H1 (cell line): Measurements from ENCODE around the gene PDZD2. TPM values are rescaled to one million over a fixed set of nuclear protein-coding genes. Genes with fewer than 3 reads are reported as not detected.
A peak's percentile ranks its signal among the peaks of the same experiment; 100 is the strongest.

ENCODE experiments used
- CTCF ChIA-PET: fragments of 300-600 bp; sonication (Branson Sonifier 250); formaldehyde crosslinking; loops from one replicate; lab custom pipeline; 2021; ENCODE audit not compliant: partially characterized antibody; lab: Charles Lee
- POLR2A ChIA-PET: fragments of 300-600 bp; sonication (Branson Sonifier 250); formaldehyde crosslinking; loops from one replicate; lab custom pipeline; 2021; ENCODE audit warnings: inconsistent platforms; ENCODE audit not compliant: partially characterized antibody; lab: Charles Lee
- DNase-seq, 2 experiments: peaks; one replicate each; pipeline versions ENCODE4 v3.0.0 to v3.0.0-alpha.2; 2010 to 2022; ENCODE audit warnings: low spot score in 2 of 2, low read depth in 1 of 2, mixed read lengths in 1 of 2
- FAIRE-seq: peaks from 2 replicates; lab custom pipeline; 2011; peaks lifted over from hg19 to GRCh38; lab: Jason Lieb, UNC
- H2AFZ ChIP-seq: 2 replicates; pipeline ENCODE4 v1.8.1; 2012; ENCODE audit warnings: low read length, inconsistent platforms
- H2AK5ac ChIP-seq: 2 replicates; pipeline ENCODE4 v1.6.1; 2013; ENCODE audit warnings: low read depth, low read length
- H2BK120ac ChIP-seq: replicated peaks from 2 replicates; pipeline ENCODE3; 2013; ENCODE audit warnings: low read depth, low read length, inconsistent platforms
- H2BK12ac ChIP-seq: 2 replicates; pipeline ENCODE4 v1.6.1; 2013; ENCODE audit warnings: low read depth, low read length
- H2BK15ac ChIP-seq: 2 replicates; pipeline ENCODE4 v1.6.1; 2013; ENCODE audit warnings: low read length
- H2BK20ac ChIP-seq: 2 replicates; pipeline ENCODE4 v1.6.1; 2013; ENCODE audit warnings: low read length
- H2BK5ac ChIP-seq: 2 replicates; pipeline ENCODE4 v1.6.1; 2013; ENCODE audit warnings: low read depth, low read length
- H3K14ac ChIP-seq: 2 replicates; pipeline ENCODE4 v1.6.1; 2013; ENCODE audit warnings: inconsistent platforms; ENCODE audit not compliant: insufficient read length
- H3K18ac ChIP-seq: 2 replicates; pipeline ENCODE4 v1.6.1; 2013; ENCODE audit warnings: low read length; ENCODE audit errors: extremely low read depth
- H3K23ac ChIP-seq: 2 replicates; pipeline ENCODE4 v1.6.1; 2013; ENCODE audit warnings: inconsistent platforms; ENCODE audit not compliant: insufficient read length
- H3K23me2 ChIP-seq: 2 replicates; pipeline ENCODE4 v1.6.1; 2013; ENCODE audit warnings: low read depth, low read length
- H3K27ac ChIP-seq: 2 replicates; pipeline ENCODE4 v1.6.1; 2011; ENCODE audit warnings: low read depth, low read length, inconsistent platforms
- H3K27me3 ChIP-seq, 4 experiments: replicated peaks in 1 of 4; 1 replicate in 1 of 4; 2 replicates in 3 of 4; pipeline versions ENCODE4 v1.6.1 to v1.8.1; 2011 to 2013; ENCODE audit warnings: low read length in 3 of 4, mild to moderate bottlenecking in 3 of 4, inconsistent platforms in 2 of 4, mixed read lengths in 2 of 4, moderate library complexity in 1 of 4; ENCODE audit not compliant: control insufficient read depth in 3 of 4, insufficient read depth in 3 of 4; ENCODE audit errors: extremely low read depth in 1 of 4
- H3K36me3 ChIP-seq, 4 experiments: 2 replicates each; pipeline versions ENCODE4 v1.6.1 to v1.8.1; 2011 to 2013; ENCODE audit warnings: mild to moderate bottlenecking in 4 of 4, low read length in 3 of 4, moderate library complexity in 2 of 4, control low read depth in 1 of 4, inconsistent platforms in 1 of 4; ENCODE audit not compliant: insufficient read depth in 4 of 4, control insufficient read depth in 2 of 4
- H3K4ac ChIP-seq: replicated peaks from 2 replicates; pipeline ENCODE3; 2013; ENCODE audit warnings: low read length, low read depth, mixed read lengths, inconsistent platforms; ENCODE audit not compliant: insufficient read length
- H3K4me1 ChIP-seq, 4 experiments: replicated peaks in 1 of 4; 1 replicate in 1 of 4; 2 replicates in 3 of 4; pipeline versions ENCODE4 v1.6.1 to v1.8.1; 2011 to 2013; ENCODE audit warnings: low read length in 3 of 4, inconsistent platforms in 2 of 4, mixed read lengths in 1 of 4; ENCODE audit not compliant: insufficient read depth in 4 of 4, control insufficient read depth in 3 of 4
- H3K4me2 ChIP-seq, 2 experiments: 2 replicates each; pipeline versions ENCODE4 v1.6.1 to v1.8.1; 2011 to 2013; ENCODE audit warnings: low read depth in 2 of 2, low read length in 2 of 2, control low read depth in 1 of 2, inconsistent platforms in 1 of 2, mild to moderate bottlenecking in 1 of 2; ENCODE audit not compliant: insufficient read depth in 1 of 2
- H3K4me3 ChIP-seq, 4 experiments: fragments of 200-600, 300-600 bp in 1 of 4; sonication (generic), shearing (Covaris generic), sonication (Bioruptor Twin) in 1 of 4; 2 replicates each; pipeline versions ENCODE4 v1.5.1 to v1.8.1; 2011 to 2016; ENCODE audit warnings: low read length in 4 of 4, low read depth in 3 of 4, control low read depth in 2 of 4, inconsistent platforms in 2 of 4, mild to moderate bottlenecking in 2 of 4, mixed read lengths in 1 of 4, moderate library complexity in 1 of 4; ENCODE audit not compliant: insufficient read depth in 2 of 4; ENCODE audit errors: extremely low read depth in 1 of 4
- H3K56ac ChIP-seq: replicated peaks from 2 replicates; pipeline ENCODE3; 2013; ENCODE audit warnings: low read depth, mild to moderate bottlenecking, mixed read lengths, low read length, inconsistent platforms; ENCODE audit not compliant: insufficient read length
- H3K79me1 ChIP-seq: 2 replicates; pipeline ENCODE4 v1.6.1; 2013; ENCODE audit warnings: low read depth, low read length, control low read depth
- H3K79me2 ChIP-seq, 2 experiments: 2 replicates each; pipeline versions ENCODE4 v1.6.1 to v1.8.1; 2012 to 2013; ENCODE audit warnings: low read length in 2 of 2, mild to moderate bottlenecking in 2 of 2, inconsistent platforms in 1 of 2; ENCODE audit not compliant: insufficient read depth in 2 of 2, control insufficient read depth in 1 of 2
- H3K9ac ChIP-seq, 4 experiments: replicated peaks in 1 of 4; 1 replicate in 1 of 4; 2 replicates in 3 of 4; pipeline versions ENCODE4 v1.6.1 to v1.8.1; 2011 to 2013; ENCODE audit warnings: low read depth in 3 of 4, low read length in 3 of 4, control low read depth in 2 of 4, mild to moderate bottlenecking in 2 of 4, moderate library complexity in 2 of 4, inconsistent platforms in 1 of 4; ENCODE audit errors: extremely low read depth in 1 of 4
- H3K9me3 ChIP-seq, 2 experiments: 2 replicates each; pipeline versions ENCODE4 v1.6.1 to v1.8.1; 2012 to 2013; ENCODE audit warnings: mild to moderate bottlenecking in 2 of 2, moderate library complexity in 2 of 2, control low read depth in 1 of 2, inconsistent platforms in 1 of 2, low read depth in 1 of 2, low read length in 1 of 2, mixed read lengths in 1 of 2; ENCODE audit not compliant: insufficient read depth in 2 of 2
- H4K20me1 ChIP-seq, 2 experiments: replicated peaks in 1 of 2; 2 replicates each; pipeline versions ENCODE3 to v1.8.1; 2011 to 2013; ENCODE audit warnings: inconsistent platforms in 2 of 2, low read length in 2 of 2, mild to moderate bottlenecking in 1 of 2; ENCODE audit not compliant: insufficient read depth in 2 of 2, control insufficient read depth in 1 of 2
- H4K5ac ChIP-seq: 2 replicates; pipeline ENCODE4 v1.6.1; 2013; ENCODE audit warnings: low read length, low read depth, mixed read lengths, inconsistent platforms; ENCODE audit not compliant: insufficient read length
- H4K8ac ChIP-seq: 2 replicates; pipeline ENCODE4 v1.8.0; 2013; ENCODE audit warnings: mild to moderate bottlenecking, moderate library complexity, low read length, inconsistent platforms; ENCODE audit not compliant: insufficient read depth; ENCODE audit errors: extremely low read depth
- H4K91ac ChIP-seq: replicated peaks from 2 replicates; pipeline ENCODE3; 2013; ENCODE audit warnings: low read length, mixed read lengths, inconsistent platforms; ENCODE audit not compliant: insufficient read length
- BACH1 ChIP-seq: IDR thresholded peaks from 2 replicates; pipeline ENCODE4 v1.6.1; 2012; ENCODE audit warnings: low read length, improper control_type of control experiment
- CBX5 ChIP-seq: fragments of 300-800, 300-1000 bp; sonication (generic); IDR thresholded peaks from 2 replicates; pipeline ENCODE4 v1.7.1; 2016; ENCODE audit warnings: antibody characterized with exemption, low read length, low read depth
- EZH2 ChIP-seq: fragments of 200-600 bp; sonication (generic); IDR thresholded peaks from 2 replicates; pipeline ENCODE4 v1.7.1; 2012; ENCODE audit warnings: low read depth, mild to moderate bottlenecking, moderate library complexity, low read length, inconsistent platforms; ENCODE audit not compliant: severe bottlenecking
- SIN3A ChIP-seq, 2 experiments: IDR thresholded peaks in 1 of 2; conservative IDR thresholded peaks in 1 of 2; 2 replicates each; pipeline ENCODE4 v1.6.1; 2011 to 2012; ENCODE audit warnings: low read length in 2 of 2, improper control_type of control experiment in 1 of 2, low read depth in 1 of 2, mild to moderate bottlenecking in 1 of 2
- SP2 ChIP-seq: IDR thresholded peaks from 2 replicates; pipeline ENCODE4 v1.6.1; 2012; ENCODE audit warnings: mild to moderate bottlenecking, low read length, inconsistent platforms
- SRF ChIP-seq: IDR thresholded peaks from 2 replicates; pipeline ENCODE4 v1.6.1; 2011; ENCODE audit warnings: mild to moderate bottlenecking, low read depth, low read length, moderate library complexity
- SUZ12 ChIP-seq: fragments of 200-600 bp; sonication (generic); IDR thresholded peaks from 2 replicates; pipeline ENCODE4 v1.6.1; 2012; ENCODE audit warnings: mild to moderate bottlenecking, inconsistent platforms, low read length, moderate library complexity, mixed read lengths
- TAF1 ChIP-seq: IDR thresholded peaks from 2 replicates; pipeline ENCODE4 v1.6.1; 2011; ENCODE audit warnings: mild to moderate bottlenecking, low read depth, low read length
- WGBS, 2 experiments: shearing (Covaris generic) in 1 of 2; methylation state at CpG; one replicate each; pipeline versions ENCODE4 v1.1.6 to v1.1.7; 2013 to 2015; ENCODE audit warnings: low lambda C conversion rate in 2 of 2, mixed read lengths in 2 of 2, inconsistent platforms in 1 of 2, low coverage in 1 of 2, missing lambda C conversion rate in 1 of 2; ENCODE audit not compliant: insufficient replicate concordance in 2 of 2, insufficient coverage in 1 of 2, insufficient read length in 1 of 2; ENCODE audit errors: extremely low coverage in 1 of 2, missing lambda C conversion rate in 1 of 2; 5-methylcytosine and 5-hydroxymethylcytosine counted together
- polyA plus RNA-seq, 7 experiments: library from polyadenylated mRNA; depleted of rRNA in 3 of 7; stranded (reverse) in 5 of 7; unstranded in 2 of 7; fragments of >200 nt in 5 of 7; fragments of 200-250 nt in 2 of 7; gene quantifications; 1 replicate in 5 of 7; 2 replicates in 1 of 7; 4 replicates in 1 of 7; pipeline versions ENCODE4 v1.2.1 to v1.2.3, GENCODE V29; 2011 to 2013; ENCODE audit warnings: missing spikeins in 2 of 7, mixed read lengths in 2 of 7
- total RNA-seq: library from RNA; stranded (reverse); fragmentation: NEBNext Ultra II Directional; extraction: Animal tissue kit (Norgen Biotek cat#: 25700); gene quantifications from 2 replicates; pipeline ENCODE4 v1.2.1, GENCODE V29; 2021
- TF ChIP-seq, protein P1 (sequence below): IDR thresholded peaks from 2 replicates; pipeline ENCODE4 v1.6.1; 2012; ENCODE audit warnings: inconsistent platforms

Gene PDZD2
- total and polyA plus RNA-seq, 2 of the 8 experiments (the other 6 are each of a cell fraction or from before 2014, with no cell fraction given) = 1.2 to 6.8 TPM

DNA sequence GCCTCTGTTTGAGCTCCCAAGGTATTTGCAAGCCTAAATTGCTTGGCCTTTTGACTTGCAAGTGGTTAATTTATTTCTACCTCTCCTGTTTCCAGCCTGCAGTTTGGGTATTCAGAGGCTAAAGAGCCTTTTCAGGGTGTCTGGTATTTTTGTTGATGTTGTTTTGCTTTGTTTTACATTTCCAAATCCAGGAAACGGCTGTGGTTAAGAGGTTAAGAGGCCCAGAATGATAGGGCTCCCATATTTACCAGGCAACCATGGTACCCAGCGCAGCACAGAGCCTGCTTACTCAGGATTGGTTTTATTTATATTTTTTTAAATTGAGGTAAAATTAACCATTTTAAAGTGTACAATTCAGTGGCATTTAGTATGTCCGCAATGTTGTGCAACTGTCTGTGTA, 92.1 kb downstream of the PDZD2 start:
- Histone ChIP-seq H3K23ac (no peak overlapping the region), H3K4me2 (peak overlapping the region in 1 of 2 experiments; percentile 45; a peak in 2 of 4 replicates), H2BK120ac (no peak overlapping the region), H3K23me2 (no peaks in the 10 kb centered on the region), H3K4me1 (peaks cover 4 to 19% (median 14%) of the 10 kb centered on the region in 4 experiments; a peak in 6 of 7 replicates), H4K91ac (no peak overlapping the region), H3K4me3 (no peak overlapping the region), H2BK12ac (no peak overlapping the region), H3K36me3 (no peaks in the 10 kb centered on the region), H3K27me3 (no peaks in the 10 kb centered on the region), H3K9me3 (no peaks in the 10 kb centered on the region), H3K79me2 (no peaks in the 10 kb centered on the region), H3K4ac (no peak overlapping the region), H3K9ac (no peak overlapping the region), H4K5ac (no peak overlapping the region), H2AFZ (no peak overlapping the region), H3K18ac (no peak overlapping the region), H3K56ac (no peak overlapping the region), H4K8ac (no peak overlapping the region), H3K79me1 (no peaks in the 10 kb centered on the region), H2BK5ac (peak overlapping the region; percentile 72; the same call in 1 of the 2 replicates), H3K14ac (no peak overlapping the region), H2BK20ac (no peak overlapping the region), H2AK5ac (no peak overlapping the region), H4K20me1 (no peaks in the 10 kb centered on the region), H3K27ac (no peak overlapping the region), H2BK15ac (no peak overlapping the region)
- 51% methylated on average over 3 of the region's 3 CpGs; no CpG with 5 or more reads in 1 of the 2 experiments for WGBS, 2 experiments
- ChIA-PET CTCF (interaction anchor here (0.6 to 1.5 kb wide), 5 partner anchors 10 to 861 kb away, joined by 3 to 4 read pairs (median 3); partner anchors contain the start of gene PDZD2), POLR2A (interaction anchor here (0.6 to 1.5 kb wide), 2 partner anchors 15 to 262 kb away, joined by 3 to 4 read pairs; no protein-coding TSS in a partner anchor)
- TF ChIP-seq SP2 (no peak), EZH2 (no peak), CBX5 (no peak), SRF (no peak), BACH1 (no peak), SUZ12 (no peak), SIN3A (conservative IDR thresholded peaks at IDR 0.05 in 1 of 2, IDR thresholded peaks at IDR 0.05 in 1 of 2; ENCODE audit: low read depth in 1 of 2, low read length in 2 of 2) (no peak), TAF1 (no peak)
- TF ChIP-seq, protein P1, sequence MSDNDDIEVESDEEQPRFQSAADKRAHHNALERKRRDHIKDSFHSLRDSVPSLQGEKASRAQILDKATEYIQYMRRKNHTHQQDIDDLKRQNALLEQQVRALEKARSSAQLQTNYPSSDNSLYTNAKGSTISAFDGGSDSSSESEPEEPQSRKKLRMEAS = no peak
- FAIRE-seq (no peak), DNase-seq (peak in 1 of 2 experiments; percentile 25)
